Skeletal muscle satellite cell (primary cell): ENCODE data around the gene RNF157.

Experiments
- H3K27me3 ChIP-seq: 2 replicates; pipeline ENCODE4 v1.7.0; 2013; ENCODE audit warnings: low read length; ENCODE audit not compliant: control insufficient read depth, insufficient read depth
- H3K36me3 ChIP-seq: 2 replicates; pipeline ENCODE4 v1.7.0; 2013; ENCODE audit warnings: mild to moderate bottlenecking, control low read depth, low read length; ENCODE audit not compliant: insufficient read depth
- H3K4me1 ChIP-seq: 2 replicates; pipeline ENCODE4 v1.7.0; 2013; ENCODE audit warnings: low read length; ENCODE audit not compliant: control insufficient read depth, insufficient read depth
- H3K4me2 ChIP-seq: 2 replicates; pipeline ENCODE4 v1.7.0; 2013; ENCODE audit warnings: mild to moderate bottlenecking, low read length
- H3K4me3 ChIP-seq: 2 replicates; pipeline ENCODE4 v1.7.0; 2013; ENCODE audit warnings: low read length
- H3K9ac ChIP-seq: 2 replicates; pipeline ENCODE4 v1.7.0; 2013; ENCODE audit warnings: mild to moderate bottlenecking, low read depth, low read length, moderate library complexity
- H3K9me3 ChIP-seq: replicated peaks from 2 replicates; pipeline ENCODE4 v1.7.0; 2013; ENCODE audit warnings: mild to moderate bottlenecking, control low read depth, low read length

The RNF157 gene

DNA sequence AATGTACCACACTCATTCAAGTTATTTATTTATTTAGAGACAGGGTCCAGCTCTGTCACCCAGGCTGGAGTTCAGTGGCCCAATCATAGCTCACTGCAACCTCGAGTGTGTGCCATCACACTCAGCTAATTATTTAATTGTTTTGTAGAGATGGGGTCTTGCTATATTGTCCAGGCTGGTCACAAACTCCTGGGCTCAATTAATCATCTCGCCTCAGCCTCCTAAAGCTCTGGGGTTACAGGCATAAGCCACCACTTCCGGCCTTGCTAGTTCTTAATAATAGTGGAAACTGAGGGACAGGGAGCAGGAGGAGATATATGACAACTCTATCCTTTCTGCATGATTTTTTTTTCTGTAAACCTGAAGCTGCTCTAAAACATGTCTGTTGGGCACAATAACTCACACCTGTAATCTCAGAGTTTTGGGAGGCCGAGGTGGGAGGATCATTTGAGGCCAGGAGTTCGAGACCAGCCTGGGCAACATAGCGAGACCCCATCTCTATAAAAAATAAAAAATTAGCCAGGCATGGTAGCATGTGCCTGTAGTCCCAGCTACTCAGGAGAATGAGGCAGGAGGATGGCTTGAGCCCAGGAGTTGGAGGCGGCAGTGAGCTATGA is 125.0 kb downstream of the RNF157 start:
- Histone ChIP-seq H3K9ac (no peak overlapping the region), H3K27me3 (no peaks in the 10 kb centered on the region), H3K36me3 (no peaks in the 10 kb centered on the region), H3K4me2 (no peak overlapping the region), H3K4me3 (no peak overlapping the region), H3K4me1 (no peaks in the 10 kb centered on the region), H3K9me3 (no peaks in the 10 kb centered on the region)

DNA sequence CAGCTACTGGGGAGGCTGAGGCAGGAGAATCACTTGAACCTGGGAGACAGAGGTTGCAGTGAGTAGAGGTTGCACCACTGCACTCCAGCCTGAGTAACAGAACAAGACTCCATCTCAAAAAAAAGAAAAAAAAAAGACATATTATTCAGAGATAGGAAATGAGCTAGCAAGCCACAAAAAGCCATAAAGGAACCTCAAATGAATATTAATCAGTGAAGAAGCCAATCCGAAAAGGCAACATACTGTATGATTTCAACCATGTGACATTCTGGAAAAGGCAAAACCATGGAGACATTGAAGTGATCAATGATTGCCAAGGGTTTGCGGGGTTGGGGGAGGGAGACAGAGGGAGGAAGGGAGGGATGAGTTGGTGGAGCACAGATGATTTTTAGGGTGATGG is 128.3 kb downstream of the RNF157 start:
- Histone ChIP-seq H3K36me3 (no peaks in the 10 kb centered on the region), H3K9me3 (no peaks in the 10 kb centered on the region), H3K9ac (no peak overlapping the region), H3K4me1 (no peaks in the 10 kb centered on the region), H3K4me2 (no peak overlapping the region), H3K4me3 (no peak overlapping the region), H3K27me3 (no peaks in the 10 kb centered on the region)

DNA sequence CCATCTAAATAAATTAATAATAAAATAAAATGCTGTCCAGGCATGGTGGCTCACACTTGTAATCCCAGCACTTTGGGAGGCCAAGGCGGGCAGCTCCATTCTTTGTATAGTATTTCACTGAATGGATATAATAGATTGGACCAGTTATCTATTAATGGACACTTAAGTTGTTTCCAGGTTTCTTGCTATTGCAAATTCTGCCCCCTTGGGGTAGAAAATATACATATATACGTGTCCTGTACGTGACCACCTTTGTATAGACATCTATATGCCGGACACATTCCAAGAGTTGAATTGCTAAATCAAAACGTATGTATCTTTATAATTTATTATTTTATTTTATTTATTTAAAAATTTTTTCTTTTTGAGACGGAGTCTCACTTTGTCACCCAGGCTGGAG is 132.8 kb downstream of the RNF157 start:
- Histone ChIP-seq H3K9ac (no peak overlapping the region), H3K4me3 (no peak overlapping the region), H3K27me3 (no peaks in the 10 kb centered on the region), H3K36me3 (no peaks in the 10 kb centered on the region), H3K4me2 (no peak overlapping the region), H3K9me3 (no peaks in the 10 kb centered on the region), H3K4me1 (peaks cover 10% of the 10 kb centered on the region)

GRCh38 chr17:76106703-76107102 is 133.6 kb downstream of the RNF157 start:
- H3K27me3 ChIP-seq = no peaks in the 10 kb centered on the region
- peaks cover 11% of the 10 kb centered on the region for H3K4me1 ChIP-seq
- no peaks in the 10 kb centered on the region for H3K9me3 ChIP-seq
- peaks cover 1% of the 10 kb centered on the region for H3K36me3 ChIP-seq
- no peak overlapping the region for H3K4me2 ChIP-seq
- no peak overlapping the region for H3K9ac ChIP-seq
- H3K4me3 ChIP-seq = no peak overlapping the region

GRCh38 chr17:76104896-76105231 is 135.4 kb downstream of the RNF157 start:
- Histone ChIP-seq H3K27me3 (no peaks in the 10 kb centered on the region), H3K36me3 (peaks cover 13% of the 10 kb centered on the region), H3K4me2 (no peak overlapping the region), H3K9ac (no peak overlapping the region), H3K4me3 (no peak overlapping the region), H3K4me1 (peaks cover 11% of the 10 kb centered on the region), H3K9me3 (no peaks in the 10 kb centered on the region)

DNA sequence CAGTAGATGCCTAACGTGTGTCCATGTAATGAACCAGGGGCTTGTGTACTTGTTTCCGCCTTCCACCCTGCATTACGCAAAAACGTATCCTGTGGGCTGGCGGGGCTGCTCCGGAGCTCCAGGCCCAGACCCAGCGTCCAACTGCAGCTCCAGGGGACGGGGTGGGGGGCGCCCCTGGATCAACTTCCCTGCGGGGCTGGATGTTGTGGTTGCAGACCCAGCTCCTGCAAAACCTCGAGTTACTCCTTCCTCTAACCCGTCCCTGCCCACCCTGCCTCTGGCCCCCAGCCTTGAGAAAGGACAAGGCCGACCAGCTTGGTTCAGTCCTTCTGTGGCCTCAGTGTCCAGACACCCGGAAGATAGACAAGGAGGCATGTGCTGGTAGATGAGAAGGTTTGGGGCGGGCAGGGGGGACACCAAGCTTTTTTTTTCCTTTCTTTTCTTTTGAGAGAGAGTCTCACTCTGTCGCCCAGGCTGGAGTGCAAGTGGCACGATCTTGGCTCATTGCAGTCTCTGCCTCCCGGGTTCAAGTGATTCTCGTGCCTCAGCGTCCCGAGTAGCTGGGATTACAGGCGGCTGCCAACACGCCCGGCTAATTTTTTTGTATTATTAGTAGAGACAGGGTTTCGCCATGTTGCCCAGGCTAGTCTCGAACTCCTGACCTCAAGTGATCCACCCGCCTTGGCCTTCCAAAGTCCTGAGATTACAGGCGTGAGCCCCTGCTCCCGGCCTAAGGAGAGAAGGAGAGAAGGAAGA is 136.0 kb downstream of the RNF157 start:
- H3K9me3 ChIP-seq = no peaks in the 10 kb centered on the region
- peaks cover 19% of the 10 kb centered on the region for H3K36me3 ChIP-seq
- peak overlapping the region; percentile 89 for H3K4me3 ChIP-seq
- H3K9ac ChIP-seq = peak overlapping the region; percentile 88
- no peaks in the 10 kb centered on the region for H3K27me3 ChIP-seq
- H3K4me1 ChIP-seq = peaks cover 11% of the 10 kb centered on the region
- H3K4me2 ChIP-seq = peak overlapping the region; percentile 98

DNA sequence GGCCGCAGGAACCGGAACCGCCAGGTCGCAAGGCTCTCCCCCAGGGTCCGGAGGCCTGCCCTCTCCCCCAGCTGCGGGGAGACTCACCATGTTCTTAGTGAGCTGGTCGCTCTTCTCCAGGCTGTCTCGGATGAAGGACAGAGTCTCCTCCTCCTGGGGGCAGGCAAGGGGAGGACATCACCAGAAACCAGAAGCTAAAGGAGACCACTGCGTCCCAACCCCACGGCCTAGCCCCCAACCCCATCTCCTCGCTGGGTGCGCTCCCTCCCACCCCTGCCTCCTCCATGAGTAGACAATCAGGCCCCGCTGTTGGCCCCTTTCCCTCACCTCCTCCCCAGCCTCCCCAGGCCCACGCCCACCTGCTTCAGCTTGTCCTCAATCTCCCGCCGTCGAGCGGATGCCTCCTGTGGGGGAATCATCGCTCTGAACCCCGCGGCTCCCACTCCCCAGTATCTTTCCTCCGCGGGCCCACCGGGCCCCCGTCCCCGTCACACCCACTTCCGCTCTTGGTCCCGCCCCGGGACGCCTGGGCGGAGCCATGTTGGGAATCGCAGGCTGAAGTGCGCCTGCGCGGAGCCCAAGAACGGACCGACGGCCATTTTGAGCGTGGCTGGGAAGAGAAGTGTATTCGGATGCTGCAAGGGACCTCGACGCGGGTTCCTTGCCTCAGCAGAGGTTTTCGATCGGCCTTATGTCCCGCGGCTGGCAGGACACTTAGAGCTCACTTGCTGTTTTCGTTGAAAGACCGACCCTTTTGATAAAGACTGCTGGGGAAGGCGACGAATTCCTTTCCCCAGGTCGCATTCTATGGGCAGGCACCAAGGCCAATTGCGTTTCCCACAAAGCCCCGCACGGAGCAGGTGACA is 136.8 kb downstream of the RNF157 start, which contains the start of gene EXOC7:
TSS of gene EXOC7 (minus strand) at position 514 of the 866 bp plus-strand sequence. CDS start at position 419, 95 bp downstream.
- Histone ChIP-seq H3K4me1 (peaks cover 11% of the 10 kb centered on the region), H3K4me2 (peak within 1 kb of the TSS; percentile 98), H3K4me3 (peak within 1 kb of the TSS; percentile 89), H3K36me3 (peaks cover 19% of the 10 kb centered on the region), H3K9me3 (no peaks in the 10 kb centered on the region), H3K27me3 (no peaks in the 10 kb centered on the region), H3K9ac (peak within 1 kb of the TSS; percentile 88)

DNA sequence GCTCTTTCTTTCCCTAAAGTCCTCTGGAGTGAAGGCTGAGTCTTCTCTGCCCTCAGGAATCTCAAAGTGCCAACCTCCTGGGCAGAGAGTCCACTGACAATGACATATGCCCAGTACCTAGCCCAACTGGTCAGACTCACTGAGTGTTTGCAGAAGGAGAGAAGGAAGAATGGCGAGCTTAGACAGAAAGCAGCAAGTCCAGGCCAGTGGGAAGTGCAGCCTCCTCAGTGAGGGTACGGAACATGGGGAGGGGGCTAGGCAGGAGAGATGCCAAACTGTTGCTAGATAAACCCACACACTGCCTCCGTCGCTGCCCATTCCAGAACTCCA is 137.4 kb downstream of the RNF157 start:
- H3K9me3 ChIP-seq = no peaks in the 10 kb centered on the region
- no peaks in the 10 kb centered on the region for H3K27me3 ChIP-seq
- peak overlapping the region; percentile 98 for H3K4me2 ChIP-seq
- H3K4me1 ChIP-seq = peaks cover 11% of the 10 kb centered on the region
- peaks cover 19% of the 10 kb centered on the region for H3K36me3 ChIP-seq
- peak overlapping the region; percentile 88 for H3K9ac ChIP-seq
- H3K4me3 ChIP-seq = peak overlapping the region; percentile 89

DNA sequence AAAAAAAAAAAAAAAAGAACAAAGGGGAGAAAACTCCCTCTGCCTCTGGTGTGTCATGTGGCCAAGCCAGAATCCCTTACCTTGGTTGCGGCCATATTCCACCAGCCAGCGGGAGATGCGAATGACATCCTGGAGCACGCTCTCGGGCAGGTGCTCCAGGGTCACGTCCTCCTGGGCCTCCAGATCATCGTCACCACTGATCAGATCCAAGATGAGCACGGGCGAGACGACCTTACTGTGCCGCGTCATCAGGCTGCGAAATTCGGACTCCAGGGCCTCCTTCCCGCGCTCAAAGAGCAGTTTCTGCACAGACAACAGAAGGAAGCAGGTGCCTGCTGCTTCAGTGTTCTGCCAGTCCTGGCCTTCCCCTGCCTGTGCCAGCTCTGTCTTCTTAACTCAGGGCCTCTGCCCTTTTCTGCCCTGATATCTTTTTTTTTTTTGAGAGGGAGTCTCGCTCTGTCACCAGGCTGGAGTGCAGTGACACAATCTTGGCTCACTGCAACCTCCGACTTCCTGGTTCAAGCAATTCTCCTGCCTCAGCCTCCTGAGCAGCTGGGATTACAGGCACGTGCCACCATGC is 142.5 kb downstream of the RNF157 start:
- H3K4me3 ChIP-seq = no peak overlapping the region
- peaks cover 12% of the 10 kb centered on the region for H3K4me1 ChIP-seq
- H3K4me2 ChIP-seq = no peak overlapping the region
- no peak overlapping the region for H3K9ac ChIP-seq
- H3K36me3 ChIP-seq = peaks cover 55% of the 10 kb centered on the region
- no peaks in the 10 kb centered on the region for H3K9me3 ChIP-seq
- H3K27me3 ChIP-seq = no peaks in the 10 kb centered on the region

DNA sequence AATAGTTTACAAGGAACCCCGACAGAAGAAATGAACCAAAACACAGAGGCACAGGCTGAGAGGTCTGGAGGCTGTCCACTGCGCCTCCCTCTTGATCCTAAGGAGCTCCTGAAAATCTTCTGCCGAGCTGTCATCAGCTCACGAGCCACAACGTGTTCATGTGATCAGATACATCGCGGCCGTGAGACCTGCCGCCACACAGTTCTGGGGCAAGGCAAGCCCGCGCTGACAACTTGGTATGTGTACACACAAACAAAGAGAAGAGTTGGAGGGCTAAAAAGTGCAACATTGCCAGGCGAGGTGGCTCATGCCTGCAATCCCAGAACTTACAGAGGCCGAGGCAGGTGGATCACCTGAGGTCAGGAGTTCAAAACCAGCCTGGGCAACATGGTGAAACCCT is 144.3 kb downstream of the RNF157 start:
- no peaks in the 10 kb centered on the region for H3K9me3 ChIP-seq
- H3K27me3 ChIP-seq = no peaks in the 10 kb centered on the region
- peaks cover 59% of the 10 kb centered on the region for H3K36me3 ChIP-seq
- no peak overlapping the region for H3K4me2 ChIP-seq
- no peak overlapping the region for H3K9ac ChIP-seq
- peaks cover 8% of the 10 kb centered on the region for H3K4me1 ChIP-seq
- H3K4me3 ChIP-seq = no peak overlapping the region

DNA sequence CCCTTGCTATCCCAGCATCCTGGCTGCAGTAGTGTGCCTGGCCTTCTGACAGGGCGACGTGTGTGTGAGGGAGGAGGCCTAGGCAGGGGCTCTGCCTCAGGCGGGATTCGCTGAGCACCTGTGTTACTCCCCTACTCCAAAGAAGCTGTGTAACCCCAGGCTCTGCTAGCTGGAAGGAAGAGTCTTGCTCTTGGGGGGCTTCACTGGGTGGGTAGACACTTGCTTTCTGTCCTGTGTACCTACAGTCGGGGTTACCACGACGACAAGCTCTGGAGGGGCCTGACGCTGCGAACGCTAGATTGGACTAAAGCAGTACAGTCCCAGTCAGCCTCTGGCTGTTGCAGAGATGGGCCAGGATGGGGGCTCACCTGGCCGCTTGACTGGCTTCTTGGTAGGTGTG is 146.2 kb downstream of the RNF157 start:
- Histone ChIP-seq H3K4me3 (no peak overlapping the region), H3K27me3 (no peaks in the 10 kb centered on the region), H3K4me2 (no peak overlapping the region), H3K9ac (no peak overlapping the region), H3K36me3 (peaks cover 64% of the 10 kb centered on the region), H3K9me3 (no peaks in the 10 kb centered on the region), H3K4me1 (peaks cover 8% of the 10 kb centered on the region)
